Mesothelial cell of epicardium (in vitro differentiated cells): ENCODE results near the gene PLXDC2. TPM values are rescaled to one million over a fixed set of nuclear protein-coding genes. Genes with fewer than 3 reads are reported as not detected.

Experiments used
- DNase-seq, 2 experiments: peaks; one replicate each; pipeline ENCODE4 v3.0.0; 2021; ENCODE audit warnings: low spot score in 2 of 2; ENCODE audit not compliant: unreplicated experiment in 2 of 2
- H3K27ac Mint-ChIP-seq: 2 replicates; pipeline ENCODE4 v1.8.0; 2021; ENCODE audit warnings: mixed read lengths
- H3K27me3 Mint-ChIP-seq: 2 replicates; pipeline ENCODE4 v1.8.0; 2021; ENCODE audit warnings: low read depth, mixed read lengths
- H3K36me3 Mint-ChIP-seq: 2 replicates; pipeline ENCODE4 v1.8.0; 2021; ENCODE audit warnings: mixed read lengths
- H3K4me1 Mint-ChIP-seq: 2 replicates; pipeline ENCODE4 v1.8.0; 2021; ENCODE audit warnings: mixed read lengths
- H3K4me3 Mint-ChIP-seq: 2 replicates; pipeline ENCODE4 v1.8.0; 2021; ENCODE audit warnings: mild to moderate bottlenecking, moderate library complexity, mixed read lengths
- H3K9me3 Mint-ChIP-seq: 2 replicates; pipeline ENCODE4 v1.8.0; 2021; ENCODE audit warnings: mixed read lengths
- CTCF ChIP-seq: fragments of 200-600 bp; sonication (generic); IDR thresholded peaks from one replicate; pipeline ENCODE4 v1.5.0; 2021; ENCODE audit warnings: antibody characterized with exemption; ENCODE audit not compliant: unreplicated experiment
- total RNA-seq: library from RNA; stranded (reverse); gene quantifications from 3 replicates; pipeline ENCODE4 v1.2.1, GENCODE V29; 2021

The PLXDC2 gene
- total RNA-seq, 1 donor from 2014 or later: 60.0 TPM

- no peak for TF ChIP-seq CTCF
Observed at GRCh38 chr10:19970256-19970655, 154.0 kb downstream of the PLXDC2 start.

GRCh38 chr10:19970717-19971116 is 154.5 kb downstream of the PLXDC2 start:
- Mint-ChIP-seq H3K27ac (no peak overlapping the region), H3K9me3 (no peaks in the 10 kb centered on the region), H3K36me3 (peaks cover 2% of the 10 kb centered on the region), H3K27me3 (no peaks in the 10 kb centered on the region), H3K4me3 (no peak overlapping the region), H3K4me1 (peaks cover 15% of the 10 kb centered on the region)
- no peak for TF ChIP-seq CTCF
- no peak for DNase-seq

More at GRCh38 chr10:19970256-19970655, 154.0 kb downstream of the PLXDC2 start:
- Mint-ChIP-seq H3K27ac (no peak overlapping the region), H3K9me3 (no peaks in the 10 kb centered on the region), H3K4me3 (no peak overlapping the region), H3K4me1 (peaks cover 15% of the 10 kb centered on the region), H3K27me3 (no peaks in the 10 kb centered on the region), H3K36me3 (no peaks in the 10 kb centered on the region)
- DNase-seq: no peak

- Mint-ChIP-seq H3K4me1 (peaks cover 14% of the 10 kb centered on the region), H3K27ac (no peak overlapping the region), H3K9me3 (peaks cover 1% of the 10 kb centered on the region), H3K27me3 (no peaks in the 10 kb centered on the region), H3K4me3 (no peak overlapping the region), H3K36me3 (peaks cover 4% of the 10 kb centered on the region)
- no peak for TF ChIP-seq CTCF
- no peak for DNase-seq
Observed at GRCh38 chr10:19971343-19972052, 155.3 kb downstream of the PLXDC2 start.

- H3K4me3 Mint-ChIP-seq: no peak overlapping the region
- no peaks in the 10 kb centered on the region for H3K27me3 Mint-ChIP-seq
- H3K4me1 Mint-ChIP-seq: peaks cover 3% of the 10 kb centered on the region
- H3K27ac Mint-ChIP-seq: peak overlapping the region; percentile 5
- no peak for DNase-seq
- no peak for TF ChIP-seq CTCF
- H3K36me3 Mint-ChIP-seq: peaks cover 11% of the 10 kb centered on the region
- H3K9me3 Mint-ChIP-seq: peaks cover 12% of the 10 kb centered on the region
Observed at GRCh38 chr10:19974138-19974537, 157.9 kb downstream of the PLXDC2 start.

GRCh38 chr10:19974554-19974953 is 158.3 kb downstream of the PLXDC2 start:
- H3K27me3 Mint-ChIP-seq: no peaks in the 10 kb centered on the region
- DNase-seq: no peak
- H3K27ac Mint-ChIP-seq: peak overlapping the region; percentile 5
- no peak for TF ChIP-seq CTCF
- peaks cover 3% of the 10 kb centered on the region for H3K4me1 Mint-ChIP-seq
- H3K4me3 Mint-ChIP-seq: no peak overlapping the region
- peaks cover 12% of the 10 kb centered on the region for H3K9me3 Mint-ChIP-seq
- H3K36me3 Mint-ChIP-seq: peaks cover 11% of the 10 kb centered on the region
